Measurements from ENCODE around the gene WNT3. TPM values are rescaled to one million over a fixed set of nuclear protein-coding genes. Genes with fewer than 3 reads are reported as not detected.
"Not testable (repeated sequence)": the region's sequence is repeated elsewhere in the genome, so short reads cannot be mapped to it uniquely, and the experiment has no call there.

WNT3 gene
- total and polyA plus RNA-seq, 5 donors from 2014 or later = not detected

DNA sequence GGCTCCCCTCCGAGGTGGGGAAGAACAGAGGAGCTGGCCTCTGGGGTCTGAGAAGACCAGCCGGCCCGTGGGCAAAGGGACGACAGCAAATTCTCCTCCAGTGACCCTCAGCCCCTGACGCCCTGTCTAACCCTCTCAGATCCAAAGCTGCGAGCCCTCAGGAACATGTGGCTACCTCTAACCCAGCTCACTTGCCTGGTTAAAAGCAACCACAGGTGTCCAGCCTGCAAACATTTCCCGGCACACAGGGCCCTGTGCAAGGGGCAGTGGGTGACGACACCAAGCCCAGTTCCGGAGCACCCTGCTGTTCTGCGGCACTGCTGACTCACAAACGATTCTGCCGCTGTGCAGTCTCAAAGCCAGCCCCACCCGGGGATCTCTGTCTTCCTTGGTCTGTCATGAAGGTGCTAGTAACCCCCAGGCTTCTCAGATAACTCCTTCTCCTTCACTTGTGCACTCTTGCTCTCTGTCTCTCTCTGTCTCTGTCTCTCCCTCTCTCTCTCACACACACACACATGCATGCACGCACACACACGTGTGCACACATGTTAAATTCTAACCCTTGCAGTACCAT is 23.0 kb downstream of the WNT3 start:
- H3K27me3 Mint-ChIP-seq = peaks cover 12% of the 10 kb centered on the region
- no peak for DNase-seq
- no peak overlapping the region for H3K4me3 Mint-ChIP-seq

DNA sequence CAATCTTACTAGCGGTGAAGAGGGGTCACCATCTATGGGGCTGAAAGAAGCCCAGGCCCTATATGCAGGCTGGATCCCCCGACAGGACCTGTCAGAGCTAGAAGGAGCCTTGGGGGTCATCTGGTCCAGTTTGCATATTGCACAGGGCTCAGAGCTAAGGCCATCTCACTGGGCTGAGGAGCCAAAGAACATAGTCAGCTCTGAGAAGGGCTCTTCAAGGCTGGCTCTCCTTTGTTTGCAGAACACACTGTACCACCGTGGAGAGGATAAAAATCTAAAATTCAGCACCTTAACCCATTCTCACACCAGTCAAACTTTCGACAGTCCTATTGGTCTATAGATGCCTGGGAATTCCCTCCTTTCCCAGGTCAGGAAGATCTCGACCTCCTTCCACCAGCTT is 24.2 kb downstream of the WNT3 start:
- Mint-ChIP-seq H3K4me3 (no peak overlapping the region), H3K27me3 (peaks cover 21% of the 10 kb centered on the region), H3K27ac (no peak overlapping the region), H3K9me3 (peaks cover 0 to 1% (median 0%) of the 10 kb centered on the region in 7 donors), H3K4me1 (no peaks in the 10 kb centered on the region), H3K36me3 (no peaks in the 10 kb centered on the region)
- DNase-seq = no peak
- Histone ChIP-seq H3K36me3 (ENCODE audit: control insufficient read depth, insufficient read depth, low read length) (no peaks in the 10 kb centered on the region), H3K4me1 (ENCODE audit: control insufficient read depth, insufficient read depth, low read length, poor library complexity, severe bottlenecking) (no peaks in the 10 kb centered on the region), H3K4me3 (ENCODE audit: low read depth, low read length) (no peak overlapping the region), H3K9me3 (ENCODE audit: control insufficient read depth in 2 of 2, low read length in 2 of 2) (no peaks in the 10 kb centered on the region), H3K27ac (ENCODE audit: insufficient read depth, low read length, poor library complexity, severe bottlenecking) (no peak overlapping the region), H3K27me3 (ENCODE audit: control insufficient read depth, insufficient read depth, low read length) (peaks cover 6% of the 10 kb centered on the region)
- no peak for ATAC-seq (ENCODE audit: low read depth in 2 of 2)

More for the DNA sequence above, 23.0 kb downstream of the WNT3 start:
- no peak for ATAC-seq (ENCODE audit: low read depth in 2 of 2)
- Histone ChIP-seq H3K27ac (ENCODE audit: insufficient read depth, low read length, poor library complexity, severe bottlenecking) (no peak overlapping the region), H3K36me3 (ENCODE audit: control insufficient read depth, insufficient read depth, low read length) (no peaks in the 10 kb centered on the region), H3K4me3 (ENCODE audit: low read depth, low read length) (no peak overlapping the region), H3K9me3 (ENCODE audit: control insufficient read depth in 2 of 2, low read length in 2 of 2) (no peaks in the 10 kb centered on the region), H3K4me1 (ENCODE audit: control insufficient read depth, insufficient read depth, low read length, poor library complexity, severe bottlenecking) (no peaks in the 10 kb centered on the region), H3K27me3 (ENCODE audit: control insufficient read depth, insufficient read depth, low read length) (peaks cover 6% of the 10 kb centered on the region)
- Mint-ChIP-seq H3K9me3 (peaks cover 0 to 1% (median 0%) of the 10 kb centered on the region in 7 donors), H3K4me1 (no peaks in the 10 kb centered on the region), H3K36me3 (no peaks in the 10 kb centered on the region), H3K27ac (no peak overlapping the region)

DNA sequence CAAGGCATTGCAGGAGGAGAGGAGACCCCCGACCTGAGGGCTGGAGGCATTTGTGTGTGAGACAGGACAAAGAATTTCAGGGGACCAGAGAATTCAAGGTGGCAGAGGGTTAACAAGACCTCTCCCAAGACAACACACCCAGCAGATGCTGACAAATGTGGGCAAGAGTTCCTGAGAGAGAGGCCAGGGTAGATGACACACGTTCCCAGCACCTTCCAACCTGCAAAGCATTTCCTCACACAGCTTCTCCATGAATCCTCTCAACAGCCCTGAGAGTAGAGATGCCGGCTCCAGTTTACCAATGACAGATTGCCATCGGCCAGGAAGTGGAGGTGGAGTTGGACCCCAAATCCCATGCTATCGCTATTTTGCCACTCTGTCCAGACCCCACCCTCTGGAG is 25.0 kb downstream of the WNT3 start:
- Histone ChIP-seq H3K4me3 (ENCODE audit: low read depth, low read length) (no peak overlapping the region), H3K9me3 (ENCODE audit: control insufficient read depth in 2 of 2, low read length in 2 of 2) (no peaks in the 10 kb centered on the region), H3K27ac (ENCODE audit: insufficient read depth, low read length, poor library complexity, severe bottlenecking) (no peak overlapping the region), H3K36me3 (ENCODE audit: control insufficient read depth, insufficient read depth, low read length) (no peaks in the 10 kb centered on the region), H3K4me1 (ENCODE audit: control insufficient read depth, insufficient read depth, low read length, poor library complexity, severe bottlenecking) (no peaks in the 10 kb centered on the region), H3K27me3 (ENCODE audit: control insufficient read depth, insufficient read depth, low read length) (peaks cover 6% of the 10 kb centered on the region)
- DNase-seq (no peak), ATAC-seq (ENCODE audit: low read depth in 2 of 2) (no peak)
- peak overlapping the region in 1 of 4 donors; percentile 39 for H3K4me3 Mint-ChIP-seq
- no peaks in the 10 kb centered on the region for H3K4me1 Mint-ChIP-seq
- H3K27ac Mint-ChIP-seq = no peak overlapping the region
- H3K9me3 Mint-ChIP-seq = peaks cover 0 to 3% (median 0%) of the 10 kb centered on the region in 7 donors
- H3K27me3 Mint-ChIP-seq = peaks cover 17% of the 10 kb centered on the region
- H3K36me3 Mint-ChIP-seq = no peaks in the 10 kb centered on the region

- not testable (repeated sequence) for H3K36me3 Mint-ChIP-seq; H3K4me3 ChIP-seq (ENCODE audit: low read depth, low read length); H3K27me3 ChIP-seq (ENCODE audit: control insufficient read depth, insufficient read depth, low read length); H3K4me1 Mint-ChIP-seq; H3K4me3 Mint-ChIP-seq; DNase-seq; H3K27ac ChIP-seq (ENCODE audit: insufficient read depth, low read length, poor library complexity, severe bottlenecking); H3K9me3 ChIP-seq (ENCODE audit: control insufficient read depth in 2 of 2, low read length in 2 of 2); H3K27ac Mint-ChIP-seq; H3K4me1 ChIP-seq (ENCODE audit: control insufficient read depth, insufficient read depth, low read length, poor library complexity, severe bottlenecking); ATAC-seq (ENCODE audit: low read depth in 2 of 2); H3K36me3 ChIP-seq (ENCODE audit: control insufficient read depth, insufficient read depth, low read length); H3K9me3 Mint-ChIP-seq
- H3K27me3 Mint-ChIP-seq = peaks cover 17% of the 10 kb centered on the region
These were observed 25.5 kb downstream of the WNT3 start for GRCh38 chr17:46793023-46793422.

- DNase-seq = no peak
- Mint-ChIP-seq H3K4me3 (no peak overlapping the region), H3K4me1 (no peaks in the 10 kb centered on the region), H3K27ac (no peak overlapping the region), H3K27me3 (peaks cover 22% of the 10 kb centered on the region), H3K9me3 (peaks cover 0 to 3% (median 0%) of the 10 kb centered on the region in 7 donors), H3K36me3 (no peaks in the 10 kb centered on the region)
- Histone ChIP-seq H3K4me1 (ENCODE audit: control insufficient read depth, insufficient read depth, low read length, poor library complexity, severe bottlenecking) (no peaks in the 10 kb centered on the region), H3K9me3 (ENCODE audit: control insufficient read depth in 2 of 2, low read length in 2 of 2) (no peaks in the 10 kb centered on the region), H3K4me3 (ENCODE audit: low read depth, low read length) (no peak overlapping the region), H3K27ac (ENCODE audit: insufficient read depth, low read length, poor library complexity, severe bottlenecking) (no peak overlapping the region), H3K36me3 (ENCODE audit: control insufficient read depth, insufficient read depth, low read length) (no peaks in the 10 kb centered on the region), H3K27me3 (ENCODE audit: control insufficient read depth, insufficient read depth, low read length) (peaks cover 6% of the 10 kb centered on the region)
- no peak for ATAC-seq (ENCODE audit: low read depth in 2 of 2)
These were observed 26.4 kb downstream of the WNT3 start for GRCh38 chr17:46792071-46792470.

DNA sequence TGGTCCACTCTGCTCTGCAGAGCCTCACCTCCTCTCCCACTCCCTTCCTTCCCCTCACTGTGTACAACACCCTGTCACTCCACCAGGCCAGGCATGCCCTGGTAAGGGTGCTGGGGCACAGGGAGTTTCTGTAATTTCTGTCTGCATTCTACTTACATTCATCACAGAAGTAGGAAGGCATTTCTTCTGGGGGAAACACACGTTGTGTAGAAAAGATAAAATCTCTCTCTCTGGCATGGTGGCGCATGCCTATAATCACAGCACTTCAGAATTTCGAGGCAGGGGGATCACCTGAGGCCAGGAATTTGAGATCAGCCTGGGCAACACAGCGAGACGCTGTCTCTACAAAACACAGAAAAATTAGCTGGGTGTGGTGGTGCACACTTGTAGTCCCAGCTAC is 27.0 kb downstream of the WNT3 start:
- Histone ChIP-seq H3K4me1 (ENCODE audit: control insufficient read depth, insufficient read depth, low read length, poor library complexity, severe bottlenecking) (no peaks in the 10 kb centered on the region), H3K27ac (ENCODE audit: insufficient read depth, low read length, poor library complexity, severe bottlenecking) (no peak overlapping the region), H3K4me3 (ENCODE audit: low read depth, low read length) (no peak overlapping the region), H3K36me3 (ENCODE audit: control insufficient read depth, insufficient read depth, low read length) (no peaks in the 10 kb centered on the region), H3K27me3 (ENCODE audit: control insufficient read depth, insufficient read depth, low read length) (peaks cover 6% of the 10 kb centered on the region), H3K9me3 (ENCODE audit: control insufficient read depth in 2 of 2, low read length in 2 of 2) (no peaks in the 10 kb centered on the region)
- H3K4me3 Mint-ChIP-seq = no peak overlapping the region
- H3K27ac Mint-ChIP-seq = no peak overlapping the region
- H3K27me3 Mint-ChIP-seq = peaks cover 22% of the 10 kb centered on the region
- peaks cover 0 to 3% (median 0%) of the 10 kb centered on the region in 7 donors for H3K9me3 Mint-ChIP-seq
- no peaks in the 10 kb centered on the region for H3K4me1 Mint-ChIP-seq
- no peaks in the 10 kb centered on the region for H3K36me3 Mint-ChIP-seq
- no peak for DNase-seq
- ATAC-seq (ENCODE audit: low read depth in 2 of 2) = no peak

DNA sequence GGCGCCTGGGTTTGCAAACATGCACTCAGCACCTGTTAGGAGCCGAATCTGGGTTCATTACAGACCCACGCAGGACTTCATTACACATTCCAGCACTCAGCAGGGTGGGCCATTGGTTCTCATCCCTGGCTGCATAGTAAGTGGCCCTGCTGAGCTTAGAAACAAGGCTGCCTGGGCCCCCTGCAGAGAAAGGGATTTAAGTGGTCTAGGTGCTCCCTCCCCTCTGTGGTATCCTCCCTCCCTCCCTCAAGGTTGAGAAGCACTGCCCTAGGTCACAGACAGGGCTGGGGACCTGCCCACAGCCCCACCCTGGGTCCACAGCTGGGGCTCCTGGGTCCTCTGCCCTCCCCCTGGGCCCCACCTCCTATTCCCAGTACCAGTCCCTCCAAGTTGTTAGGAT is 28.3 kb downstream of the WNT3 start:
- Histone ChIP-seq H3K27ac (ENCODE audit: insufficient read depth, low read length, poor library complexity, severe bottlenecking) (no peak overlapping the region), H3K4me1 (ENCODE audit: control insufficient read depth, insufficient read depth, low read length, poor library complexity, severe bottlenecking) (no peaks in the 10 kb centered on the region), H3K9me3 (ENCODE audit: control insufficient read depth in 2 of 2, low read length in 2 of 2) (no peaks in the 10 kb centered on the region), H3K36me3 (ENCODE audit: control insufficient read depth, insufficient read depth, low read length) (no peaks in the 10 kb centered on the region), H3K27me3 (ENCODE audit: control insufficient read depth, insufficient read depth, low read length) (peaks cover 6% of the 10 kb centered on the region), H3K4me3 (ENCODE audit: low read depth, low read length) (no peak overlapping the region)
- Mint-ChIP-seq H3K4me3 (no peak overlapping the region), H3K27me3 (peaks cover 17% of the 10 kb centered on the region), H3K36me3 (no peaks in the 10 kb centered on the region), H3K27ac (no peak overlapping the region), H3K9me3 (peaks cover 0 to 3% (median 0%) of the 10 kb centered on the region in 7 donors), H3K4me1 (no peaks in the 10 kb centered on the region)
- ATAC-seq (ENCODE audit: low read depth in 2 of 2) (no peak), DNase-seq (no peak)

DNA sequence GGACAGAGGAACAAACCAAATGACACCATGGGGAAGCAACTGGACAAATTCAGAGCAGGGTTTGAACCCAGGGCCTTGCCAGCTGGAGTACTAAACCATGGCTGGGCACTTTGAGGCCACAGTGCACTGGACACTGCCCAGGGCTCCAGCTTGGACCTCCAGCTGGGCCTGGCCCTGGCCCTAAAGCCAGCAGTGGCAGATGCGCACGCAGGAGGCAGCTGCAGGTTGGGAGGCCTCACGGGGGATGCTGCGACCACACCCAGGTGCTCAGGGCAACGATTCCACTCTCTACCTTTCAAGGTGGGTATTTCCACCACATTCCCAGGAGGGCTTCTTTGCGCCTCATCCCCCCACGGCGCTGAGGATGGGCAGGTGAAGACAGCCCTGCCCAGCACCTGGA is 28.9 kb downstream of the WNT3 start:
- H3K4me3 ChIP-seq (ENCODE audit: low read depth, low read length) = no peak overlapping the region
- H3K9me3 Mint-ChIP-seq = peaks cover 0 to 3% (median 0%) of the 10 kb centered on the region in 7 donors
- H3K4me1 ChIP-seq (ENCODE audit: control insufficient read depth, insufficient read depth, low read length, poor library complexity, severe bottlenecking) = no peaks in the 10 kb centered on the region
- no peak for DNase-seq
- peaks cover 17% of the 10 kb centered on the region for H3K27me3 Mint-ChIP-seq
- H3K36me3 Mint-ChIP-seq = no peaks in the 10 kb centered on the region
- no peak overlapping the region for H3K27ac Mint-ChIP-seq
- H3K4me3 Mint-ChIP-seq = no peak overlapping the region
- no peaks in the 10 kb centered on the region for H3K4me1 Mint-ChIP-seq
- H3K36me3 ChIP-seq (ENCODE audit: control insufficient read depth, insufficient read depth, low read length) = no peaks in the 10 kb centered on the region
- no peaks in the 10 kb centered on the region for H3K9me3 ChIP-seq (ENCODE audit: control insufficient read depth in 2 of 2, low read length in 2 of 2)
- H3K27ac ChIP-seq (ENCODE audit: insufficient read depth, low read length, poor library complexity, severe bottlenecking) = no peak overlapping the region
- no peak for ATAC-seq (ENCODE audit: low read depth in 2 of 2)
- H3K27me3 ChIP-seq (ENCODE audit: control insufficient read depth, insufficient read depth, low read length) = peaks cover 6% of the 10 kb centered on the region

Measured in CD4-positive, CD25-positive, alpha-beta regulatory T cell (primary cell).